Upper lobe of right lung (tissue), 1 donor: Measurements from ENCODE around the gene HCLS1. TPM values are rescaled to one million over a fixed set of nuclear protein-coding genes. Genes with fewer than 3 reads are reported as not detected.
A peak's percentile ranks its signal among the peaks of the same experiment; 100 is the strongest.

Experiments
- ATAC-seq: fragments of 200-7000 bp; cut with Tn5 transposase; one replicate; pipeline ENCODE4 v1.9.1; 2020; ENCODE audit warnings: mild to moderate bottlenecking, moderate library complexity
- DNase-seq: peaks from one replicate; pipeline ENCODE4 v3.0.0-alpha.2; 2020
- H3K27ac ChIP-seq: fragments of 200-600 bp; one replicate; pipeline ENCODE4 v1.8.0; 2022
- H3K27me3 ChIP-seq: fragments of 200-600 bp; one replicate; pipeline ENCODE4 v1.8.0; 2022; ENCODE audit warnings: mild to moderate bottlenecking
- H3K36me3 ChIP-seq: fragments of 200-600 bp; one replicate; pipeline ENCODE4 v1.8.0; 2022
- H3K4me1 ChIP-seq: fragments of 200-600 bp; one replicate; pipeline ENCODE4 v1.8.0; 2022
- H3K4me3 ChIP-seq: fragments of 200-600 bp; one replicate; pipeline ENCODE4 v1.8.0; 2022; ENCODE audit warnings: mild to moderate bottlenecking
- H3K9me3 ChIP-seq: fragments of 200-600 bp; one replicate; pipeline ENCODE4 v1.8.0; 2022
- intact Hi-C: fragments of 100-400 bp; cut with DNase I; formaldehyde crosslinking; loops from one replicate; pipeline ENCODE4 v1.11.0; 2022
- long read RNA-seq: library from polyadenylated mRNA; unstranded; transcript quantifications from one replicate; pipeline ENCODE4 v2.0.0, GENCODE V29; 2021
- total RNA-seq: library from RNA; stranded (reverse); fragmentation: NEBNext Ultra II Directional; extraction: Animal tissue kit (Norgen Biotek cat#: 25700); gene quantifications from one replicate; pipeline ENCODE4 v1.2.1, GENCODE V29; 2021
- TF ChIP-seq, protein P1 (sequence below): fragments of 200-600 bp; IDR thresholded peaks from one replicate; pipeline ENCODE4 v1.8.0; 2022; ENCODE audit warnings: antibody characterized with exemption
- donor health status: DM: no; HTN: yes; CAD: no; lungs with severe emphysema.

HCLS1 gene, protein sequence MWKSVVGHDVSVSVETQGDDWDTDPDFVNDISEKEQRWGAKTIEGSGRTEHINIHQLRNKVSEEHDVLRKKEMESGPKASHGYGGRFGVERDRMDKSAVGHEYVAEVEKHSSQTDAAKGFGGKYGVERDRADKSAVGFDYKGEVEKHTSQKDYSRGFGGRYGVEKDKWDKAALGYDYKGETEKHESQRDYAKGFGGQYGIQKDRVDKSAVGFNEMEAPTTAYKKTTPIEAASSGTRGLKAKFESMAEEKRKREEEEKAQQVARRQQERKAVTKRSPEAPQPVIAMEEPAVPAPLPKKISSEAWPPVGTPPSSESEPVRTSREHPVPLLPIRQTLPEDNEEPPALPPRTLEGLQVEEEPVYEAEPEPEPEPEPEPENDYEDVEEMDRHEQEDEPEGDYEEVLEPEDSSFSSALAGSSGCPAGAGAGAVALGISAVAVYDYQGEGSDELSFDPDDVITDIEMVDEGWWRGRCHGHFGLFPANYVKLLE
- total RNA-seq = 76.5 TPM
- long read RNA-seq, transcript HCLS1-201 (14 exons, 2,000 nt) = major isoform, 91 of 108 reads
- long read RNA-seq, partial matches to known transcripts = 7 of 108 reads
- long read RNA-seq, other reads (novel, unspliced or antisense) = 7 of 108 reads

DNA sequence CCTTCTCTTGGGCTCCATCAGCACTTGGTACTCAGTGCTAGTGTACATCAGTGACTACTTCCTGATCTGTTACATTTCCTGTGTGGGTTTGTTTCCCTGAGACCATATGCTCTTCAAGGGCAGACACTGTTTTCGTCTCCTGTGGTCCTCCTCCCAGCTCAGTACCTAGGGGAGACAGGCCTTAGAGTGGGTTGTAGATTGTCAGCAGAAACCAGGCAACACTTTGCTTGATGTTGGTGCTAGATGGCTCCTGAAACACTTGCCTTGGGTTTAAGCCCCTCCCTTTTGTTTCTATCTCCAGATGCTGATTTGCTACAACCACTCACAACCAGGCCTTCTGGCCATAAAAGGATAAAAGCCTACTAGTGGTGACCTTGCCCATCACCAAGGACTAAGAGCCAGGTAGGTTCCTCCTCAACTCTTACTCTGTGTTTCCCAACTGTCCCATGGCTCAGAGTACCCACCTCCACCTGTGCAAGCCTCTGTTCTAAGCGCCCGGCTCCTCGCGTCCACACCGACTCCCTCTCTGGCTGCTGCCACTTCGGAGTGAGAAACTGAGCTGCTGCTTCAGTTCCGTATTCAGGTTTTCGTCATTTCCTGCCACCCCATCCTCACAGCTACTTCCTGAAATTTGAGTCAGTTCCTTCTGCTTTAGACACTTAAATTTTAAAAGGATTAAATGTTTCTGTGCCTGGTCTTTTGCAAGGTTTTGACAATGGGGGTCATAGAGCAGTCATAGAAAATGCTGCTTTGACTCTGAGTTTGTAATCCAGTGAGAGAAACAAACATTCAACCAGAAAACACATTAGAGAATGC is at the start of gene HCLS1:
HCLS1 (minus strand) TSS at position 548 of the 816 bp plus-strand sequence. CDS start 2,556 bp downstream, outside the sequence.
- H3K27me3 ChIP-seq = no peaks in the 10 kb centered on the region
- ATAC-seq (peak; percentile 86), DNase-seq (peak; percentile 76)
- H3K4me3 ChIP-seq = peak within 1 kb of the TSS; percentile 38
- peaks cover 29% of the 10 kb centered on the region for H3K36me3 ChIP-seq
- no peaks in the 10 kb centered on the region for H3K9me3 ChIP-seq
- intact Hi-C loops = no loop called here
- H3K27ac ChIP-seq = peak within 1 kb of the TSS; percentile 77
- peaks cover 8% of the 10 kb centered on the region for H3K4me1 ChIP-seq
- TF ChIP-seq, protein P1, sequence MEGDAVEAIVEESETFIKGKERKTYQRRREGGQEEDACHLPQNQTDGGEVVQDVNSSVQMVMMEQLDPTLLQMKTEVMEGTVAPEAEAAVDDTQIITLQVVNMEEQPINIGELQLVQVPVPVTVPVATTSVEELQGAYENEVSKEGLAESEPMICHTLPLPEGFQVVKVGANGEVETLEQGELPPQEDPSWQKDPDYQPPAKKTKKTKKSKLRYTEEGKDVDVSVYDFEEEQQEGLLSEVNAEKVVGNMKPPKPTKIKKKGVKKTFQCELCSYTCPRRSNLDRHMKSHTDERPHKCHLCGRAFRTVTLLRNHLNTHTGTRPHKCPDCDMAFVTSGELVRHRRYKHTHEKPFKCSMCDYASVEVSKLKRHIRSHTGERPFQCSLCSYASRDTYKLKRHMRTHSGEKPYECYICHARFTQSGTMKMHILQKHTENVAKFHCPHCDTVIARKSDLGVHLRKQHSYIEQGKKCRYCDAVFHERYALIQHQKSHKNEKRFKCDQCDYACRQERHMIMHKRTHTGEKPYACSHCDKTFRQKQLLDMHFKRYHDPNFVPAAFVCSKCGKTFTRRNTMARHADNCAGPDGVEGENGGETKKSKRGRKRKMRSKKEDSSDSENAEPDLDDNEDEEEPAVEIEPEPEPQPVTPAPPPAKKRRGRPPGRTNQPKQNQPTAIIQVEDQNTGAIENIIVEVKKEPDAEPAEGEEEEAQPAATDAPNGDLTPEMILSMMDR = no peak

DNA sequence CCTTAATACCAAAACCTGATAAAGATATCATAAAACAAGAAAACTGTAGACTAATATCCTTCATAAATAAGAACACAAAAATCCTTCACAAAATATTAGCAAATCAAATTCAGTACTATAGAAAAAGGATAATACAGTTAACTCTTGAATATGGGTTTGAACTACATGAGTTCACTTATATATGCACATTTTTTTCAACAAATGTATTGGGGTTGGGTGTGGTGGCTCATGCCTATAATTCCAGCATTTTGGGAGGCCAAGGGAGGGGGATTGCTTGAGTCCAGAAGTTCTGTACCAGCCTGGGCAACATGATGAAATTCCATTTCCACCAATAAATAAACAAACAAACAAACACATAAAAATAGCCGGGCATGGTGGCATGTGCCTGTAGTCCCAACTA is 49.6 kb upstream of the HCLS1 start:
- ATAC-seq (no peak), DNase-seq (no peak)
- Histone ChIP-seq H3K36me3 (peaks cover 51% of the 10 kb centered on the region), H3K4me1 (no peaks in the 10 kb centered on the region), H3K27ac (no peak overlapping the region), H3K4me3 (no peak overlapping the region), H3K9me3 (no peaks in the 10 kb centered on the region), H3K27me3 (no peaks in the 10 kb centered on the region)
- intact Hi-C loops = no loop called here
- TF ChIP-seq, protein P1 = no peak

DNA sequence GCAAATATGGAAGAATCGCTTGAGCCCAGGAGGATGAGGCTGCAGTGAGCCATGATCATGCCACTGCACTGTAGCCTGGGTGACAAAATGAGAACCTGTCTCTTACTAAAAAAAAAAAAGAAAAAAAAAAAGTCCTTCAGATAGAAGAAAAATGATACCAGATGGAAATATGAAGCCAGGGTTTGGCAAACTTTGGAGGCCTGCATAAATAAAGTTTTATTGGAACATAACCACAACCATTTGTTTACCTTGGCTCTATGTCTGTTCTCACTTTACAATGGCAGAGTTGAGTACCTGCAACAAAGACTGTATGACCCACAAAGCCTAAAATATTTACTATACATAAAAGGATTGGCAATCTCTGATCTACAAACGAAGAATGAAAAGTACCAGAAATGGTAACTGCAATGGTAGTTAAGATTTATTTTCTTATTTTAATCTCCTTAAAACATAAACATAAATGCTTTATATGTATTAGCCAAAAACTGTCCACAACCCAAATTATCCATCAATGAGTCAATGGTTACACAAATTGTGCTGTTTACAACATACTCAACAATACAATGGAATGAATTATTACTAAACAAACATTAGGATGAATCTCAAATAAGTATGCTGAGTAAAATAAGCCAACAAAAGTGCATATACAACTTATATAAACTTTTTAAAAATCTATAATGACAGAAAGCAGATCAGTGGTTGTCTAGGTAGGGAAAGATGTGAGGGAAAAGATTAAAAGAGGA is 47.0 kb upstream of the HCLS1 start:
- Histone ChIP-seq H3K27me3 (no peaks in the 10 kb centered on the region), H3K27ac (no peak overlapping the region), H3K36me3 (peaks cover 29% of the 10 kb centered on the region), H3K9me3 (no peaks in the 10 kb centered on the region), H3K4me3 (no peak overlapping the region), H3K4me1 (no peaks in the 10 kb centered on the region)
- intact Hi-C loops = no loop called here
- ATAC-seq (no peak), DNase-seq (no peak)
- TF ChIP-seq, protein P1 = no peak

DNA sequence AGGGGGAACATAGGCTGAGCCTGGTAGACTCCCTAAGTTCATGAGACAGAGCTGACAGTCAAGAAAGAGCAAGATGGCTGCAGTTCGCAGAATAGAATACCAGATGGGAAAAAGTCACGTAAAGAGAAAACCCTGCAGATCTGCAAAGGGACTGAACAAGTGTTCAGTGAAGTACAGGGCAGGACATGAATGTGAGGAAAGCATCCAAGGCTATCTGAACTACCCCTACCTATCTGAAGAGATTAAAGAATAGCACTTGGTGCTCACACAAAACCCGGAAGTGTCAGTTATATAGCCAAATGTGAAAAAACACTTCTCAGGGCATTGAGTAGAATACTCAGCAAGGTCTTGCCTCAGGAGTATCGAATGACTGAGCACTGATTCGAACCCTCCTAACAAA is 44.8 kb upstream of the HCLS1 start:
- ATAC-seq (no peak), DNase-seq (no peak)
- H3K4me3 ChIP-seq = no peak overlapping the region
- intact Hi-C loops = no loop called here
- H3K9me3 ChIP-seq = no peaks in the 10 kb centered on the region
- H3K27ac ChIP-seq = no peak overlapping the region
- H3K36me3 ChIP-seq = peaks cover 43% of the 10 kb centered on the region
- TF ChIP-seq, protein P1 = no peak
- no peaks in the 10 kb centered on the region for H3K4me1 ChIP-seq
- no peaks in the 10 kb centered on the region for H3K27me3 ChIP-seq

DNA sequence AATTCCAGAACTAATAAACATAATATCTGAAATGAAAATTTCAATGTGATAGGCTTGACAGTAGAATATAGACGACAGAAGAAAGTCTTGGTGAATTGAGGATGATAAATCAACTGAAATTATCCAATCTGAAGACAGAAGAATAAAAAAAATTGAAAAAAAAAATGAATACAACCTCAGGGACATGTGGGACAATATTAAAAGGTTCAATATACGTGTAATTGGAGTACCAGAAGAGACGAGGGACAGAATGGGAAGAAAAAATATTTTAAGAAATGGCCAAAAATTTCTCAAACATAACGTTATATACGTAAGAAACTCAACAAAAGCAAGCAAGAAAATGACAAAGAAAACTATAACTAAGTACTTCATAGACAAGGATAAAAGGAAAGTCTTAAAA is 43.3 kb upstream of the HCLS1 start:
- Histone ChIP-seq H3K36me3 (peaks cover 51% of the 10 kb centered on the region), H3K27ac (no peak overlapping the region), H3K27me3 (no peaks in the 10 kb centered on the region), H3K4me1 (no peaks in the 10 kb centered on the region), H3K4me3 (no peak overlapping the region), H3K9me3 (no peaks in the 10 kb centered on the region)
- intact Hi-C loops = no loop called here
- TF ChIP-seq, protein P1 = no peak
- DNase-seq (no peak), ATAC-seq (no peak)
